K562 (cell line): ENCODE measurements around the gene MYOM1. TPM values are rescaled to one million over a fixed set of nuclear protein-coding genes. Genes with fewer than 3 reads are reported as not detected.

Experiments
- ARID3A ChIP-seq: IDR thresholded peaks from 2 replicates; pipeline ENCODE4 v1.6.1; 2012; ENCODE audit warnings: low read depth, low read length, improper control_type of control experiment, borderline replicate concordance
- BACH1 ChIP-seq: fragments of 200-800 bp; sonication (Bioruptor generic); IDR thresholded peaks from 2 replicates; pipeline ENCODE4 v1.6.1; 2016; ENCODE audit warnings: missing genetic modification characterization, missing compliant biosample characterization
- CCAR2 ChIP-seq: fragments of 200-400 bp; formaldehyde crosslinking; IDR thresholded peaks from 2 replicates; pipeline ENCODE4 v1.6.1; 2017; ENCODE audit warnings: mild to moderate bottlenecking, low read depth, low read length
- CHAMP1 ChIP-seq: fragments of 450-650 bp; IDR thresholded peaks from 2 replicates; pipeline ENCODE4 v1.6.1; 2016; ENCODE audit warnings: mild to moderate bottlenecking
- CHD2 ChIP-seq: IDR thresholded peaks from 2 replicates; pipeline ENCODE4 v1.6.1; 2011; ENCODE audit warnings: low read depth, low read length
- CXXC5 ChIP-seq: fragments of 250-450 bp; sonication (Bioruptor Pico); IDR thresholded peaks from 2 replicates; pipeline ENCODE4 v1.8.0; 2022; ENCODE audit warnings: inconsistent platforms, mild to moderate bottlenecking, moderate library complexity
- DMBX1 ChIP-seq: fragments of 250-450 bp; sonication (Bioruptor Pico); IDR thresholded peaks from 2 replicates; pipeline ENCODE4 v1.8.0; 2022; ENCODE audit warnings: inconsistent platforms, mild to moderate bottlenecking, moderate library complexity, borderline replicate concordance
- E2F1 ChIP-seq: sonication (generic); formaldehyde crosslinking; IDR thresholded peaks from 2 replicates; pipeline ENCODE4 v1.8.1; 2023; ENCODE audit warnings: mild to moderate bottlenecking, missing genetic modification reagents, moderate library complexity
- GTF2B ChIP-seq: IDR thresholded peaks from 2 replicates; pipeline ENCODE4 v1.6.1; 2011; ENCODE audit not compliant: insufficient read length; ENCODE audit errors: extremely low read depth
- HBP1 ChIP-seq: fragments of 450-650 bp; formaldehyde crosslinking; IDR thresholded peaks from 2 replicates; pipeline ENCODE4 v1.4.0; 2022; ENCODE audit warnings: missing genetic modification characterization
- NR2F6 ChIP-seq: fragments of 450-650 bp; formaldehyde crosslinking; IDR thresholded peaks from 2 replicates; pipeline ENCODE4 v1.4.0; 2020; ENCODE audit warnings: mild to moderate bottlenecking
- PREB ChIP-seq: sonication (generic); formaldehyde crosslinking; IDR thresholded peaks from 2 replicates; pipeline ENCODE4 v1.8.1; 2023; ENCODE audit warnings: mild to moderate bottlenecking, missing genetic modification reagents
- RFX7 ChIP-seq: fragments of 250-450 bp; sonication (Bioruptor Pico); IDR thresholded peaks from 2 replicates; pipeline ENCODE4 v1.5.1; 2021; ENCODE audit warnings: mild to moderate bottlenecking
- ZBTB1 ChIP-seq: sonication (generic); formaldehyde crosslinking; IDR thresholded peaks from 2 replicates; pipeline ENCODE4 v1.8.1; 2023; ENCODE audit warnings: missing genetic modification reagents, low read depth, mild to moderate bottlenecking, borderline replicate concordance
- ZNF146 ChIP-seq: IDR thresholded peaks from one replicate; pipeline ENCODE4 v1.6.1; 2018; ENCODE audit warnings: missing compliant biosample characterization; ENCODE audit not compliant: unreplicated experiment
- ZNF512 ChIP-seq: IDR thresholded peaks from 2 replicates; pipeline ENCODE4 v1.6.1; 2016; ENCODE audit warnings: missing genetic modification characterization, missing compliant biosample characterization
- polyA plus RNA-seq, 8 experiments: library from polyadenylated mRNA; depleted of rRNA in 4 of 8; stranded (reverse) in 5 of 8; unstranded in 3 of 8; fragments of >200 nt; fragmentation: Nextera tagmentation in 2 of 8; fragmentation: Illumina TruSeq in 1 of 8; extraction: Ambion mirVana in 2 of 8; extraction: Trizol in 1 of 8; gene quantifications; 2 replicates each; pipeline versions ENCODE4 v1.2.1 to v1.2.3, GENCODE V29; 2011 to 2014; ENCODE audit warnings: inconsistent platforms in 1 of 8, missing spikeins in 1 of 8
- total RNA-seq, 7 experiments: library from RNA; depleted of rRNA in 6 of 7; stranded (reverse); fragments of >200 nt in 6 of 7; fragmentation: Illumina TruSeq in 2 of 7; extraction: Trizol in 2 of 7; gene quantifications; 2 replicates each; pipeline versions ENCODE4 v1.2.1 to v1.2.3, GENCODE V29; 2011 to 2021; ENCODE audit warnings: low replicate concordance in 1 of 7

The MYOM1 gene
- total and polyA plus RNA-seq, 9 of the 15 experiments (the other 6 are each of a cell fraction or from before 2014, with no cell fraction given): 0.01 to 0.62 (median 0.25) TPM

- TF ChIP-seq DMBX1 (CRISPR knock-in tag) (no peak), NR2F6 (no peak), PREB (CRISPR knock-in tag) (0 out of 2 replicates have a peak, but pooled peaks have one; percentile 72), ZBTB1 (CRISPR knock-in tag) (peak; percentile 91), BACH1 (no peak; the same call in 1 of the 2 replicates), E2F1 (CRISPR knock-in tag) (no peak), CHAMP1 (no peak), HBP1 (CRISPR knock-in tag) (peak; percentile 91), CXXC5 (peak; percentile 91), RFX7 (CRISPR knock-in tag) (no peak), GTF2B (peak; percentile 34), ZNF146 (CRISPR knock-in tag) (no peak), CHD2 (peak; percentile 22; the same call in 1 of the 2 replicates), CCAR2 (no peak), ARID3A (peak; percentile 70; the same call in 1 of the 2 replicates), ZNF512 (tag) (no peak)
Measured at GRCh38 chr18:3247240-3248061, 27.7 kb upstream of the MYOM1 start, which contains the start of gene MYL12A (continued).
